Psoas muscle (tissue), 8 donors: ENCODE measurements around the gene PEX16. TPM values are rescaled to one million over a fixed set of nuclear protein-coding genes. Genes with fewer than 3 reads are reported as not detected.

ENCODE experiments used
- ATAC-seq, 4 donors: fragments of 200-7000 bp; cut with Tn5 transposase; one replicate each; pipeline ENCODE4 v1.9.1; 2020; ENCODE audit warnings: moderate library complexity in 3 of 4, mild to moderate bottlenecking in 2 of 4
- DNase-seq, 2 donors: peaks; one replicate each; pipeline ENCODE4 v3.0.0-alpha.2; 2020
- H3K27ac ChIP-seq: fragments of 200-600 bp; one replicate; pipeline ENCODE4 v1.8.0; 2022
- H3K27me3 ChIP-seq, 3 donors: fragments of 200-600 bp in 1 of 3; one replicate each; pipeline versions ENCODE4 v1.6.1 to v1.8.0; 2013 to 2022; ENCODE audit warnings: low read length in 2 of 3, mild to moderate bottlenecking in 2 of 3, moderate library complexity in 1 of 3; ENCODE audit not compliant: insufficient read depth in 3 of 3
- H3K36me3 ChIP-seq, 2 donors: fragments of 200-600 bp in 1 of 2; one replicate each; pipeline versions ENCODE4 v1.6.1 to v1.8.0; 2013 to 2022; ENCODE audit warnings: low read depth in 1 of 2, mild to moderate bottlenecking in 1 of 2, moderate library complexity in 1 of 2; ENCODE audit not compliant: insufficient read depth in 1 of 2
- H3K4me1 ChIP-seq: fragments of 200-600 bp; one replicate; pipeline ENCODE4 v1.8.0; 2022
- H3K4me3 ChIP-seq: fragments of 200-600 bp; one replicate; pipeline ENCODE4 v1.8.0; 2022; ENCODE audit warnings: mild to moderate bottlenecking
- H3K9me3 ChIP-seq: fragments of 200-600 bp; one replicate; pipeline ENCODE4 v1.8.0; 2022
- CTCF ChIP-seq: fragments of 200-600 bp; IDR thresholded peaks from one replicate; pipeline ENCODE4 v1.8.0; 2022; ENCODE audit warnings: antibody characterized with exemption
- WGBS, 3 donors: extraction: QIAGEN DNeasy Blood & Tissue Kit; methylation state at CpG; one replicate each; pipeline versions ENCODE4 v1.1.6 to v1.1.7; 2013; 5-methylcytosine and 5-hydroxymethylcytosine counted together
- intact Hi-C, 2 donors: fragments of 100-400 bp; cut with DNase I; formaldehyde crosslinking; loops; one replicate each; pipeline versions ENCODE4 v1.11.0 to v1.14.2; 2022
- polyA plus RNA-seq, 3 donors: library from polyadenylated mRNA; stranded (reverse); fragments of 200-250 nt; gene quantifications; one replicate each; pipeline ENCODE4 v1.2.3, GENCODE V29; 2013
- total RNA-seq, 4 donors: library from RNA; stranded (reverse); fragmentation: NEBNext Ultra II Directional in 2 of 4; extraction: Animal tissue kit (Norgen Biotek cat#: 25700) in 2 of 4; gene quantifications; one replicate each; pipeline versions ENCODE4 v1.2.1 to v1.2.4, GENCODE V29; 2021 to 2023
- donor health status: healthy with polysubstance abuse.
- donor health status: DM: no; HTN: no; CAD: no; lungs with moderate emphysema.
- donor health status: Bipolar disorder and iron deficiency.
- donor health status: healthy.
- donor health status: DM: yes; HTN: yes; CAD: no.
- donor health status: DM: no; HTN: no; CAD: no.
- donor health status: DM: no; HTN: no; CAD: no.
- donor health status: DM: yes; HTN: yes; CAD: no.

PEX16 gene
- total and polyA plus RNA-seq, 7 donors: 12.1 to 23.5 (median 19.7) TPM

GRCh38 chr11:45935349-45936064 is 17.8 kb upstream of the PEX16 start:
- Histone ChIP-seq H3K36me3 (peaks cover 0 to 50% of the 10 kb centered on the region in 2 donors), H3K4me1 (peaks cover 5% of the 10 kb centered on the region), H3K27ac (no peak overlapping the region), H3K9me3 (no peaks in the 10 kb centered on the region), H3K4me3 (no peak overlapping the region), H3K27me3 (no peaks in the 10 kb centered on the region)
- no peak for TF ChIP-seq CTCF
- intact Hi-C loops: no loop called here
- no peak for DNase-seq
- WGBS, 3 donors: 85 to 93% (median 93%) methylated on average over 8 of the region's 8 CpGs
- ATAC-seq: no peak

- Histone ChIP-seq H3K27me3 (no peaks in the 10 kb centered on the region), H3K36me3 (peaks cover 0 to 50% of the 10 kb centered on the region in 2 donors), H3K9me3 (no peaks in the 10 kb centered on the region), H3K4me1 (peaks cover 5% of the 10 kb centered on the region), H3K27ac (no peak overlapping the region), H3K4me3 (no peak overlapping the region)
- ATAC-seq: no peak
- intact Hi-C loops: no loop called here
- TF ChIP-seq CTCF: no peak
- WGBS, 3 donors: 74 to 83% (median 78%) methylated on average over 12 of the region's 12 CpGs
- DNase-seq: no peak
Observed at GRCh38 chr11:45934580-45935318, 17.1 kb upstream of the PEX16 start.

- peaks cover 0 to 50% of the 10 kb centered on the region in 2 donors for H3K36me3 ChIP-seq
- no peak overlapping the region for H3K4me3 ChIP-seq
- no peak overlapping the region for H3K27ac ChIP-seq
- WGBS, 3 donors: 84 to 91% (median 87%) methylated on average over 21 of the region's 21 CpGs
- no peak for TF ChIP-seq CTCF
- H3K9me3 ChIP-seq: no peaks in the 10 kb centered on the region
- ATAC-seq: no peak
- intact Hi-C loops: no loop called here
- H3K27me3 ChIP-seq: no peaks in the 10 kb centered on the region
- DNase-seq: no peak
- H3K4me1 ChIP-seq: peaks cover 5% of the 10 kb centered on the region
Observed at GRCh38 chr11:45933846-45934579, 16.3 kb upstream of the PEX16 start.

- ATAC-seq (no peak), DNase-seq (no peak)
- 71 to 80% (median 72%) methylated on average over 15 of the region's 15 CpGs for WGBS, 3 donors
- Histone ChIP-seq H3K4me3 (no peak overlapping the region), H3K27ac (no peak overlapping the region), H3K27me3 (no peaks in the 10 kb centered on the region), H3K4me1 (peaks cover 5% of the 10 kb centered on the region), H3K36me3 (peaks cover 0 to 50% of the 10 kb centered on the region in 2 donors), H3K9me3 (no peaks in the 10 kb centered on the region)
- intact Hi-C loops: no loop called here
- no peak for TF ChIP-seq CTCF
Observed at GRCh38 chr11:45933131-45933831, 15.6 kb upstream of the PEX16 start.
